A673 (cell line): ENCODE results near the gene AOPEP. TPM values are rescaled to one million over a fixed set of nuclear protein-coding genes. Genes with fewer than 3 reads are reported as not detected.

Source experiments
- BruUV-seq: library from RNA; stranded (reverse); fragments of 400-500 nt; replicated peaks from 2 replicates; lab custom pipeline; 2021; lab: Mats Ljungman, UMichigan
- CTCF ChIA-PET: fragments of 300-600 bp; sonication (Branson Sonifier 250); formaldehyde crosslinking; loops from one replicate; lab custom pipeline; 2022; ENCODE audit warnings: antibody characterized with exemption; lab: Charles Lee
- POLR2A ChIA-PET: fragments of 300-600 bp; sonication (Branson Sonifier 250); formaldehyde crosslinking; loops from one replicate; lab custom pipeline; 2022; ENCODE audit warnings: antibody characterized with exemption; ENCODE audit not compliant: low non-redundant PET; lab: Charles Lee
- DNase-seq: peaks from one replicate; pipeline ENCODE4 v3.0.0-alpha.2; 2015; ENCODE audit warnings: low spot score
- H3K27ac ChIP-seq: fragments of 200-600 bp; sonication (generic); 2 replicates; pipeline ENCODE4 v1.5.1; 2016; ENCODE audit warnings: mixed run types, low read depth, mild to moderate bottlenecking, mixed read lengths, antibody characterized with exemption, low read length; ENCODE audit not compliant: poor library complexity, severe bottlenecking
- H3K27me3 ChIP-seq: fragments of 200-600 bp; sonication (generic); replicated peaks from 2 replicates; pipeline ENCODE4 v1.6.1; 2017; ENCODE audit warnings: mixed run types, low read depth, mild to moderate bottlenecking, mixed read lengths, antibody characterized with exemption, low read length; ENCODE audit not compliant: insufficient read depth, poor library complexity
- H3K36me3 ChIP-seq: fragments of 200-600 bp; sonication (generic); 2 replicates; pipeline ENCODE4 v1.6.1; 2016; ENCODE audit warnings: mixed run types, mild to moderate bottlenecking, mixed read lengths, antibody characterized with exemption, low read length; ENCODE audit not compliant: insufficient read depth, poor library complexity, severe bottlenecking
- H3K4me1 ChIP-seq: fragments of 200-600 bp; sonication (generic); 2 replicates; pipeline ENCODE4 v1.6.1; 2017; ENCODE audit warnings: mixed run types, mild to moderate bottlenecking, mixed read lengths, antibody characterized with exemption, low read length; ENCODE audit not compliant: insufficient read depth, poor library complexity, severe bottlenecking
- H3K4me3 ChIP-seq: fragments of 200-600 bp; sonication (generic); 2 replicates; pipeline ENCODE4 v1.5.1; 2016; ENCODE audit warnings: low read depth, mixed run types, mild to moderate bottlenecking, mixed read lengths, low read length; ENCODE audit not compliant: poor library complexity, severe bottlenecking
- H3K9me3 ChIP-seq: fragments of 200-600 bp; sonication (generic); 2 replicates; pipeline ENCODE4 v1.6.1; 2016; ENCODE audit warnings: mixed run types, low read depth, mild to moderate bottlenecking, mixed read lengths, antibody characterized with exemption, low read length; ENCODE audit not compliant: poor library complexity, severe bottlenecking
- CTCF ChIP-seq: fragments of 300-800, 200-600 bp; sonication (generic); conservative IDR thresholded peaks from 2 replicates; pipeline ENCODE4 v1.5.1; 2017; ENCODE audit warnings: low read depth, mild to moderate bottlenecking, antibody characterized with exemption, low read length, moderate library complexity, mixed read lengths
- EZH2 ChIP-seq: fragments of 200-600 bp; sonication (generic); IDR thresholded peaks from 2 replicates; pipeline ENCODE4 v1.6.1; 2017; ENCODE audit warnings: borderline replicate concordance, low read depth, mild to moderate bottlenecking, mixed read lengths, antibody characterized with exemption, low read length; ENCODE audit not compliant: poor library complexity, severe bottlenecking
- intact Hi-C: fragments of 100-400 bp; cut with micrococcal nuclease; formaldehyde crosslinking; loops from one replicate; pipeline ENCODE4 v1.10.0; 2022; ENCODE audit not compliant: unreplicated experiment
- total RNA-seq: library from RNA; stranded (reverse); gene quantifications from 2 replicates; pipeline ENCODE4 v1.2.3, GENCODE V29; 2021

AOPEP gene
- total RNA-seq, 1 experiment from 2014 or later, result 17.5 TPM

GRCh38 chr9:94985649-94986048, 259.1 kb downstream of the AOPEP start:
- CTCF ChIA-PET, result no interaction called here

GRCh38 chr9:94987731-94988130, 261.2 kb downstream of the AOPEP start:
- ChIA-PET CTCF (no interaction called here), POLR2A (no interaction called here)
- Histone ChIP-seq H3K27ac (no peak overlapping the region), H3K4me1 (no peaks in the 10 kb centered on the region), H3K9me3 (no peaks in the 10 kb centered on the region), H3K27me3 (no peaks in the 10 kb centered on the region), H3K4me3 (no peak overlapping the region), H3K36me3 (no peaks in the 10 kb centered on the region)
- DNase-seq, result no peak
- intact Hi-C loops, result no loop called here
- no TSS peak for BruUV-seq
- TF ChIP-seq EZH2 (no peak), CTCF (no peak)

More at GRCh38 chr9:94985649-94986048, 259.1 kb downstream of the AOPEP start:
- no peak for DNase-seq
- Histone ChIP-seq H3K4me3 (no peak overlapping the region), H3K4me1 (peaks cover 5% of the 10 kb centered on the region), H3K36me3 (no peaks in the 10 kb centered on the region), H3K27ac (no peak overlapping the region), H3K9me3 (no peaks in the 10 kb centered on the region), H3K27me3 (no peaks in the 10 kb centered on the region)
- intact Hi-C loops, result no loop called here
- POLR2A ChIA-PET, result no interaction called here
- TF ChIP-seq CTCF (no peak), EZH2 (no peak)
- no TSS peak for BruUV-seq

GRCh38 chr9:94990897-94991561, 264.5 kb downstream of the AOPEP start:
- POLR2A ChIA-PET, result no interaction called here
- CTCF ChIA-PET, result no interaction called here
- Histone ChIP-seq H3K4me1 (peaks cover 3% of the 10 kb centered on the region), H3K36me3 (no peaks in the 10 kb centered on the region), H3K9me3 (no peaks in the 10 kb centered on the region), H3K27ac (no peak overlapping the region), H3K27me3 (no peaks in the 10 kb centered on the region), H3K4me3 (no peak overlapping the region)
- TF ChIP-seq CTCF (no peak), EZH2 (no peak)
- BruUV-seq, result no TSS peak
- no peak for DNase-seq
- intact Hi-C loops, result no loop called here
